ENCODE data around the gene KIF2C.

GRCh38 chr1:44788120-44788860 is 48.7 kb downstream of the KIF2C start, which contains the start of gene BEST4:
- TF ChIP-seq BHLHE40 (IDR thresholded peaks at IDR 0.05; ENCODE audit: borderline replicate concordance) (no peak), HDGF (IDR thresholded peaks at IDR 0.05; ENCODE audit: borderline replicate concordance) (no peak), SP1 (IDR thresholded peaks at IDR 0.05) (no peak)

All from HEK293T (cell line).